ENCODE results near the gene ZNF440.
A peak's percentile ranks its signal among the peaks of the same experiment; 100 is the strongest.
"Not testable (repeated sequence)": the region's sequence is repeated elsewhere in the genome, so short reads cannot be mapped to it uniquely, and the experiment has no call there.

The ZNF440 gene

GRCh38 chr19:11828957-11829876 is 15.1 kb downstream of the ZNF440 start:
- not testable (repeated sequence) for DNase-seq

GRCh38 chr19:11832253-11832912 is 18.3 kb downstream of the ZNF440 start:
- no peak for DNase-seq

DNA sequence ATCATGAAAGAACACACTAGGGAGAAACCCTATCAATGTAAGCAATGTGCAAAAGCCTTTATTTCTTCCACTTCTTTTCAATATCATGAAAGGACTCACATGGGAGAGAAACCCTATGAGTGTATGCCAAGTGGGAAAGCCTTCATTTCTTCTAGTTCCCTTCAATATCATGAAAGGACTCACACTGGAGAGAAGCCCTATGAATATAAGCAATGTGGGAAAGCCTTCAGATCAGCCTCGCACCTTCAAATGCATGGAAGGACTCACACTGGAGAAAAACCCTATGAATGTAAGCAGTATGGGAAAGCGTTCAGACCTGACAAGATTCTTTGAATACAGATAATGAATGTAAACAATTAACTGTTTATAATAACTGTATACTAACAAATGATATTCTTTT is 19.5 kb downstream of the ZNF440 start:
- no peak for DNase-seq

DNA sequence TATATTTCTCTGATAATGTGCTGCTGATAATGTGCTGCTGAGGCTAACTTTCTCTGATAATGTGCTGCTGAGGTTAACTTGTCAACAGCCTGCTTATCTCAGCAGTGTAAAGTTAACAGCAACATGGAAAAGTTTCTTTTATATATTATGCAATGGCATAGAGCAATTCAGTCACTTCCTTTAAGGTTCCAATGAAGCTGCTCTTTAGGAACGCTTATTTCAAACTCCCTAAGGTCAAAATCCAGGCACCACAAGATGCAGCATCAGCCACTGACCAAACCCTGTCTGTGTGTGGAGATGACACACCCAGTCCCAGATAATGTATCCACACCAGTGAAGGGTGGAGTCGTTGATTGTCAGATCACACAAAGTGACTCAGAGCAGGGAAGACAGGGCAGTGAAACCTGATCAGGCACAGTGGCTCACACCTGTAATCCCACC is 21.6 kb downstream of the ZNF440 start:
- not testable (repeated sequence) for DNase-seq

DNA sequence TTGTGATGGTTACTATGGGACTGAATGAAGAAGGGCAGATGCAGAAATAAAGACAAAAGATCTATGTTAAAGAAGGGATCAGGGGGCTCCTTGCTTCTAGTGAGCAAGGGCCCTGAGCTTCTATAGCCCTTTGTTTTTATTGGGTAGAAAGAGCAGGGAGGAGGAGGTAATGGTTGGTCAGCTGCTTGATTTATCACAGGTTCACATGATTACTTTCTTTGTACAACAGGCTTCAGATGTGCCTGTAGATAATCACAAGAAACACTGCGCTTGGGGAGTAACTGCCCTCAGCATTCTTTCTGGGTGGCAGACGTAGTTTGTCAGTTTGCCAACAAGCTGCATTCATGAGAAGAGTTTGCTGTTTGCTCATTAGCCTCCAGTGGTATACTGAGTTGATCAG is 29.6 kb downstream of the ZNF440 start:
- no peak for DNase-seq

DNA sequence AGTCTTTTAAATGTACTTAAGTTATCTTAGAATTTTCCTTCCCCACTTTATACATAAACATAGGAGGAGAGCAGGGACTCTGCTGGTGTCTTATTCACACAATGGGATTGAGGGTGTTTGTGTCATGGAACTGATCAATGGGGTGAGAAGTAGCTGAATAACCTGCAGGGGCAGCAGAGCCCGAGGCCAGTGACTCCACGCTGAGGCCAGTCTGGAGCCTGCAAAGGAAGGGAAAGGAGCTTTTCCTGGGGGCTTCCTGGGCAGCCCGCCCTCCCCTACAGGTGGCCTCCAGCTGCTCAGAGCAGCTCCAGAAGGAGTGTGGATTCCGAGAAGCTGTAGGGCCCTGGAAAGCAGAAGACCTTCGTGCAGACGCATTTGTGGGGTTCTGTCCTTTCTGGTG is 33.5 kb downstream of the ZNF440 start:
- not testable (repeated sequence) for DNase-seq

GRCh38 chr19:11848200-11848593 is 34.1 kb downstream of the ZNF440 start:
- no peak for DNase-seq

GRCh38 chr19:11848594-11849469 is 34.8 kb downstream of the ZNF440 start, which contains the start of gene ZNF439:
Gene ZNF439, plus strand, starts transcription at chr19:11848726. Its CDS starts 142 bp downstream, at chr19:11848868.
- DNase-seq, result peak; percentile 90

DNA sequence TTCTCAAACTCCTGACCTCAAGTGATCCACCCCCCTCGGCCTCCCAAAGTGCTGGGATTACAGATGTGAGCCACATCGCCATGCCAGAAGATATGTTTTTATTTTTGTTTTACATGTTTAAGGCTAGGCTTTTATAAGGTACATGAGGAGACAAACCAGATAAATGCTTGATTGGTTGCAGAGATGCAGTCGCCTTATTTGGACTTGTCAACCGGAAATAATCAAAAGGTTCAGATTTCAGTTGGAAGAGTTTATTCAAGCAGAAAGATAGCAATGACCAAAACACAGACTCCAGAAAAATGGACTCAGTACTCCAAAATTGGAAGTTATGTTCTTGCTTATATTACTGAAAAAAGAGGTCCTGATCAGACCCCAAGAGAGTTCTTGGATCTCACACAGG is 36.2 kb downstream of the ZNF440 start:
- DNase-seq, result not testable (repeated sequence)

DNA sequence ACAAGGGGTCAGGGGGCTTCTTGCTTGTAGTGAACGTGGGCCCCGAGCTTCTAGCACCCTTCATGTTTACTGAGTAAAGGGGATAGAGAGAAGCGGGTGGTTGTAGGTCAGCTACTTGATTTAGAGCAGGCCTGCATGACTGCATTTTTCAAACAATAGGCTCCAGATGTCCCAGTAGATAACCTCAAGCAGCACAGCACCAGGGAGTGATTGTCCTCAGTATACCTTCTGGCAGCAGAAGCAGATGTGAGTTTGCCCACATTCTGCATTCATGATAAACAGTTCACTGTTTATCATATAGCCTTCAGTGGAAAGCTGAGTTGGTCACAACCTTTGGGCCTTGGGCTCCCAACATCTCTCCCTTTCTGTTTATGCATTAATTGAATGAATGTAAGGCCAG is 39.3 kb downstream of the ZNF440 start:
- DNase-seq, result no peak

GRCh38 chr19:11856596-11857250 is 42.6 kb downstream of the ZNF440 start:
- no peak for DNase-seq

DNA sequence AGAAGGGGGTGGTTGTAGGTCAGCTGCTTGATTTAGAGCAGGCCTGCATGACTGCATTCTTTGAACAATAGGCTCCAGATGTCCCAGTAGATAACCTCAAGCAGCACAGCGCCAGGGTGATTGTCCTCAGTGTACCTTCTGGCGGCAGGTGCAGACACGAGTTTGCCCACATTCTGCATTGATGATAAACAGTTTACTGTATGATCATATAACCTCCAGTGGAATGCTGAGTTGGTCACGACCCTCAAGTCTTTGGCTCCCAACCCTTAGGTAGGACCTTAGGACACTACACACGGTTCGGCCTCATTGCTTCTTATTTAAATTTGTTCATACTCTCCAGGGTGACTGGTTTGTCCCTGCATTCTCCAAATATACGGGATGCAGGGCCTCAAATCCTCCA is 46.6 kb downstream of the ZNF440 start:
- DNase-seq, result no peak

- no peak for DNase-seq
Observed at GRCh38 chr19:11861301-11861700, 47.2 kb downstream of the ZNF440 start.

GRCh38 chr19:11867766-11868165 is 53.7 kb downstream of the ZNF440 start:
- not testable (repeated sequence) for DNase-seq

- DNase-seq, result no peak
Observed at GRCh38 chr19:11868188-11868587, 54.1 kb downstream of the ZNF440 start.

DNA sequence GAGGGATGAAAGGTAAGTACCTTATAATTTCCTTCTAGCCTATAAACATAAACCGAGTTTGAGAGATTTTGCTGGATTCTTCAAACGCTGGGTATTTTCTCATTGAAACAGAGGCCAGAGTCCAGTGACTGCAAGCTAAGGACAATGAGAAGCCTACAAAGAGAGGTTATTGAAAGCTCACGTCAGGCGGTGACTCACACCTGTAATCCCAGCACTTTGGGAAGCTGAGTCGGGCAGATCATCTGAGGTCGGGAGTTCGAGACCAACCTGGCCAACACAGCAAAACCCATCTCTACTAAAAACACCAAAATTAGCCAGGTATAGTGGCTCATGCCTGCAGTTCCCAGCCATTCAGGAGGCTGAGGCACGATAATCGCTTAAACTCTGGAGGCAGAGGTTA is 58.6 kb downstream of the ZNF440 start:
- no peak for DNase-seq

- DNase-seq, result no peak
Observed at GRCh38 chr19:11873762-11874161, 59.7 kb downstream of the ZNF440 start.

- peak; percentile 36 for DNase-seq
Observed at GRCh38 chr19:11879687-11880266, 65.7 kb downstream of the ZNF440 start.

DNA sequence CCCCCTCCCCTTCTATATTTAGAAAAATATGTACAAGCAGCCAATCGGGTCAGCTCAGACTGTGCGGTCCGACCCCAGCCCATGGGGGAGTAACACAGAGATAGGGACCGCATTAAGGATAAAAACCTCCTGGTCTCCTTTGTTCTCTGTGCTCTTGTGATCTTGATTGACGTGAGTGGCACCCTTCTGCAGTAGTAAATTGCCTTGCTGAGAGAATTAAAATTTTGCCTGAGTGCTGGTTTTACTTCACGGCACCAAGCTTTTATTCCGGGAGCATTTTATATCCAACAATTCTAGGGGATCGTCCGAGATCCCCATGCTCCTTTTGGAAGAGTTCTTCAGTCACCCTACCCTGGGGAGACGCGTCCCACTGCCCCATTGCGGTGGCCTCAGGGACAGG is 66.5 kb downstream of the ZNF440 start:
- DNase-seq, result no peak

DNA sequence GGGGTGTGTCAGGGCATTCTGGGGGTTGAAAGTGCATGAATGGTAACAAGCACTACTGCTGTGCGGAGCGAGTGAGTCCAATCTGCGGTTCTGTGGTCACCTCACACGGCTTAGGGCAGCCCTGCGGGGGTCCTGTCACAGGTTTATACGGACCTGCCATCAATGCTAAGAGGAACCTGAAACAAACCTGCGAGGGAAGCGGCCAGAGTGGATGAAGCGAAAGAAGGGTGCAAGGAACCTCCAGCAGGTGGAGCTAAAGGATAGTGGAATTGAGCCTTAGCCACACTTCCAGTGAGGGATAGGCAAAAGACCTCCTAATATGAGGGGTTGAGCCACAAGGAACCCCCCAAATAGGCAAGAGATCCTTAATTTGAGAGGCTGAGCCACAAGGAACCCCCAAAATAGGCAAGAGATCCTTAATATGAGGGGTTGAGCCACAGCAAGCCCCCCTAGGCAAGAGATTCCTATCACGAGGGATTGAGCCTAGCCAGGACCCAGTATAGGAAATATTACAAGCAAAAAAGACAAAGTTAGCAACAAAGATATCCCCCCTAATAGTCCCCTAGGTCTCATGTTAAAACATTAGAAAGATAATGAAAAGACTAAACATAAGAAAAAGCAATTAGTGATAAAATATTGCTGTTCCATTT is 67.2 kb downstream of the ZNF440 start:
- DNase-seq, result peak; percentile 75

DNA sequence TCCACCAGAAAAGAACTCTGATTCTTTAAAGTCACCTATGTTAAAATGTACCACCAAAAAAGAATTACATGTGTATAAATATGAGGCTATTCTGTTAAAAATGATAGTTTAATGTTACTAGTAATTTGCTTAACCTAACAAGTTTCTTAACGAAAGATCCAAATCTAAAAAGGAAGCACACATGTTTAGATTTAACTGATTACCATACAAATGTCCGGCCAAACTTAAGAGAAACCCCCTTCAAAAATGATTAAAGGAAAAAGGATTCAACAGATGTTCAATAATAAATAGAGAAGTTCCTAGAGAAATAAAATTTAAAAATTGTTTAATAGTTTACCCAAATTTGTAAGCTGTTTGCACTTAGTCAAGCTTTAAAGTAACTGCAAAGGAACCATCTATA is 68.5 kb downstream of the ZNF440 start:
- DNase-seq, result no peak

All from CD4-positive, alpha-beta T cell treated with Interleukin-21 for 1 hour (primary cell).